OCI-LY7 (cell line): ENCODE data around the gene IZUMO1. TPM values are rescaled to one million over a fixed set of nuclear protein-coding genes. Genes with fewer than 3 reads are reported as not detected.

Experiments
- BruUV-seq: library from RNA; stranded (reverse); fragments of 400-500 nt; replicated peaks from 2 replicates; lab custom pipeline; 2021; lab: Mats Ljungman, UMichigan
- CTCF ChIA-PET: fragments of 300-600 bp; sonication (Branson Sonifier 250); formaldehyde crosslinking; loops from one replicate; lab custom pipeline; 2022; ENCODE audit warnings: antibody characterized with exemption; ENCODE audit not compliant: unreplicated experiment; lab: Charles Lee
- POLR2A ChIA-PET: fragments of 300-600 bp; sonication (Branson Sonifier 250); formaldehyde crosslinking; loops from one replicate; lab custom pipeline; 2022; ENCODE audit warnings: antibody characterized with exemption; lab: Charles Lee
- DNase-seq: peaks from one replicate; pipeline ENCODE4 v3.0.0-alpha.2; 2015; ENCODE audit warnings: low spot score
- H2AFZ ChIP-seq: fragments of 200-600 bp; sonication (generic), shearing (Covaris generic); 2 replicates; pipeline ENCODE4 v1.6.1; 2014; ENCODE audit warnings: mild to moderate bottlenecking, antibody characterized with exemption, low read length, moderate library complexity
- H3K27ac ChIP-seq: fragments of 200-600 bp; sonication (generic); 2 replicates; pipeline ENCODE4 v1.5.1; 2014; ENCODE audit warnings: mixed run types, low read depth, mild to moderate bottlenecking, moderate library complexity, low read length, inconsistent platforms; ENCODE audit not compliant: poor library complexity, severe bottlenecking
- H3K36me3 ChIP-seq: fragments of 200-600 bp; sonication (generic); 2 replicates; pipeline ENCODE4 v1.6.1; 2014; ENCODE audit warnings: mild to moderate bottlenecking, antibody characterized with exemption, low read length, moderate library complexity, mixed read lengths; ENCODE audit not compliant: insufficient read depth
- H3K4me1 ChIP-seq: fragments of 200-600 bp; sonication (generic); 2 replicates; pipeline ENCODE4 v1.5.1; 2014; ENCODE audit warnings: mild to moderate bottlenecking, low read length; ENCODE audit not compliant: insufficient read depth, poor library complexity, severe bottlenecking
- H3K4me2 ChIP-seq: fragments of 200-600 bp; sonication (generic); 2 replicates; pipeline ENCODE4 v1.6.1; 2014; ENCODE audit warnings: mild to moderate bottlenecking, low read length
- H3K4me3 ChIP-seq: fragments of 200-600 bp; sonication (generic); 2 replicates; pipeline ENCODE4 v1.5.1; 2014; ENCODE audit warnings: mild to moderate bottlenecking, low read depth, low read length; ENCODE audit not compliant: poor library complexity, severe bottlenecking
- H3K79me2 ChIP-seq: fragments of 200-600 bp; sonication (generic); 2 replicates; pipeline ENCODE4 v1.6.1; 2016; ENCODE audit warnings: low read depth, mild to moderate bottlenecking, low read length, moderate library complexity, mixed read lengths; ENCODE audit not compliant: insufficient read depth
- H3K9me2 ChIP-seq: fragments of 200-600 bp; sonication (generic); 2 replicates; pipeline ENCODE4 v1.6.1; 2016; ENCODE audit warnings: mild to moderate bottlenecking, low read length, mixed read lengths; ENCODE audit not compliant: insufficient read depth
- H3K9me3 ChIP-seq: fragments of 200-600 bp; sonication (generic); 2 replicates; pipeline ENCODE4 v1.6.1; 2014; ENCODE audit warnings: mild to moderate bottlenecking, mixed run types, low read length, mixed read lengths
- H4K20me1 ChIP-seq: fragments of 200-600 bp; sonication (generic); 2 replicates; pipeline ENCODE4 v1.6.1; 2014; ENCODE audit warnings: mild to moderate bottlenecking, antibody characterized with exemption, low read length, moderate library complexity, mixed read lengths; ENCODE audit not compliant: insufficient read depth
- EZH2phosphoT487 ChIP-seq: fragments of 200-600 bp; sonication (generic); IDR thresholded peaks from 2 replicates; pipeline ENCODE4 v1.6.1; 2018; ENCODE audit warnings: low read depth, borderline replicate concordance, mild to moderate bottlenecking, mixed run types, antibody characterized with exemption, low read length, moderate library complexity, mixed read lengths
- intact Hi-C: fragments of 100-400 bp; cut with micrococcal nuclease; formaldehyde crosslinking; loops from one replicate; pipeline ENCODE4 v1.10.0; 2022; ENCODE audit not compliant: unreplicated experiment
- total RNA-seq, 2 experiments: library from RNA; depleted of rRNA in 1 of 2; stranded (reverse); fragments of >200 nt in 1 of 2; shearing (Covaris generic) in 1 of 2; gene quantifications; 2 replicates each; pipeline ENCODE4 v1.2.3, GENCODE V29; 2014 to 2022
- TF ChIP-seq, protein P1 (sequence below): fragments of 200-600 bp; sonication (generic); conservative IDR thresholded peaks from 2 replicates; pipeline ENCODE4 v1.5.1; 2014; ENCODE audit warnings: mild to moderate bottlenecking, antibody characterized with exemption, low read length, moderate library complexity, mixed read lengths

IZUMO1 gene
- total RNA-seq, 2 experiments from 2014 or later = not detected

DNA sequence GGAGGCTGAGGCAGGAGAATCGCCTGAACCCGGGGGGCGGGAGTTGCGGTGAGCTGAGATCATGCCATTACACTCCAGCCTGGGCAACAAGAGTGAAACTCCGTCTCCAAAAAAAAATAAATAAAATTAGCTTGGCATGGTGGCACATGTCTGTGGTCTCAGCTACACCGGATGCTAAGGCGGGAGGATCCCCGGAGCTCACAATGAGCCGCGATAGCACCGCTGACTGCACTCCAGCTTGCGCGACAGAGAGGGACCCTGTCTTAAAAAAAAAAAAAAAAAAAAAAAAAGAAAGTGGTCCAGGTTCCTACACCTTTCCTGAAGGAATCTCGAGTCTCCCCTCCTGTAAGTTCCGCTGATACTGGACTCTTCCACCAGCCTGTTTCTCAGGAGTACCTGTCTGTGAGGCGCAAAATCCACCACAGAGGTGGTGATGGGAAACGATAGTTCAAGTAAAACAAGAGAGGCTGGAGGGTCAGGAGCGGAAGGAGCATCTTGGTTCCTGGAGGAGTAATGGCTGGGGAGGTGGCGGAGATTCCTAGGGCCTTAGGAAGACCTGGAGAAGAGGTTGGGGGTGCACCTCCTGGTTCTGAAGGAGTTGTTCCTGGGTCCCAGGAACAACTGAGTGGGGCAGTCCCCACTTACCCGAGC, 5.3 kb upstream of the IZUMO1 start:
- no peaks in the 10 kb centered on the region for H3K36me3 ChIP-seq
- H3K27ac ChIP-seq = no peak overlapping the region
- peak overlapping the region; percentile 27; the same call in 1 of the 2 replicates for H2AFZ ChIP-seq
- H3K4me1 ChIP-seq = peaks cover 15% of the 10 kb centered on the region
- intact Hi-C loops = no loop called here
- no TSS peak for BruUV-seq
- no peaks in the 10 kb centered on the region for H3K9me2 ChIP-seq
- ChIA-PET CTCF (no interaction called here), POLR2A (no interaction called here)
- peak overlapping the region; percentile 56 for H3K4me3 ChIP-seq
- DNase-seq = no peak
- no peaks in the 10 kb centered on the region for H3K9me3 ChIP-seq
- peak overlapping the region; percentile 54 for H3K4me2 ChIP-seq
- TF ChIP-seq, protein P1, sequence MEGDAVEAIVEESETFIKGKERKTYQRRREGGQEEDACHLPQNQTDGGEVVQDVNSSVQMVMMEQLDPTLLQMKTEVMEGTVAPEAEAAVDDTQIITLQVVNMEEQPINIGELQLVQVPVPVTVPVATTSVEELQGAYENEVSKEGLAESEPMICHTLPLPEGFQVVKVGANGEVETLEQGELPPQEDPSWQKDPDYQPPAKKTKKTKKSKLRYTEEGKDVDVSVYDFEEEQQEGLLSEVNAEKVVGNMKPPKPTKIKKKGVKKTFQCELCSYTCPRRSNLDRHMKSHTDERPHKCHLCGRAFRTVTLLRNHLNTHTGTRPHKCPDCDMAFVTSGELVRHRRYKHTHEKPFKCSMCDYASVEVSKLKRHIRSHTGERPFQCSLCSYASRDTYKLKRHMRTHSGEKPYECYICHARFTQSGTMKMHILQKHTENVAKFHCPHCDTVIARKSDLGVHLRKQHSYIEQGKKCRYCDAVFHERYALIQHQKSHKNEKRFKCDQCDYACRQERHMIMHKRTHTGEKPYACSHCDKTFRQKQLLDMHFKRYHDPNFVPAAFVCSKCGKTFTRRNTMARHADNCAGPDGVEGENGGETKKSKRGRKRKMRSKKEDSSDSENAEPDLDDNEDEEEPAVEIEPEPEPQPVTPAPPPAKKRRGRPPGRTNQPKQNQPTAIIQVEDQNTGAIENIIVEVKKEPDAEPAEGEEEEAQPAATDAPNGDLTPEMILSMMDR = no peak
- no peak for TF ChIP-seq EZH2phosphoT487
- no peaks in the 10 kb centered on the region for H4K20me1 ChIP-seq
- H3K79me2 ChIP-seq = no peaks in the 10 kb centered on the region

DNA sequence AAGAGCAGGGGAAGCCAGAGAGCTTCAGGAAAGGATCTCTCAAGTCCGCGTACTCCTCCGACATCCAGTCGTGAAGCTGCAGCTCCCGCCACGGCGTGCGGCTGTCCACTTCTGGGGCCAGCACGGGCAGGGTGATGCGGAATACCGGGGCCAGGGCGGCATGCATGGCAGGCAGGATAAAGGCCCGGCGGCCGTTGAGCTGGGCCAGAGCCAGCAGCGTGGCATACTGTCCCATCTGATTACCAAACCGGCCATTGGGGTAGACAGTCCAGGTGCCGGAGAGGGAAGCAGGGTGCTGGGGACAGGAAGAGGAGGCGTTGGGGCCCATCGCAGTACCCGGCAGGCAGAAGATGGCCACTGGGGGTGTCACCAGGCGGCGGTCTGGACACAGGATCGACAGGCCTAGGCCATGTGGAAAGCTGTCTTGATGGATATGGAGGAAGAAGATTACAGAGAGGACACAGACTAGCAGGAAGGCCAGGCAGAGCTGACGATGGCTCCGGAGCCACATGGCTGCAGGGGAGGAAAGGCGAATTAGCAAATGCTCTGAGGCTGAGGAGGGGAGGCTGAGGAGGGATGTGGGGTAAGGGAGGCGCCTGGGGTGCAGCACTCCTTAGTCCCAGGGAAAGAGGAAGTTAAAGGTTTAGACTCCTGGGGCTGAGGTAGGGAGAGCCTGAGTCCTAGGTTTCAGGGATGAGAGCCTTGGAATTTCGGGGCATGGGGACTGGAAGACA, 4.2 kb upstream of the IZUMO1 start:
- no peaks in the 10 kb centered on the region for H4K20me1 ChIP-seq
- H3K9me2 ChIP-seq = no peaks in the 10 kb centered on the region
- CTCF ChIA-PET = no interaction called here
- POLR2A ChIA-PET = no interaction called here
- no peak overlapping the region for H2AFZ ChIP-seq
- intact Hi-C loops = no loop called here
- no peak overlapping the region for H3K4me2 ChIP-seq
- no peak for DNase-seq
- H3K36me3 ChIP-seq = no peaks in the 10 kb centered on the region
- H3K79me2 ChIP-seq = no peaks in the 10 kb centered on the region
- TF ChIP-seq, protein P1 = no peak
- no peak for TF ChIP-seq EZH2phosphoT487
- peaks cover 19% of the 10 kb centered on the region for H3K4me1 ChIP-seq
- H3K9me3 ChIP-seq = no peaks in the 10 kb centered on the region
- no TSS peak for BruUV-seq
- H3K4me3 ChIP-seq = no peak overlapping the region
- no peak overlapping the region for H3K27ac ChIP-seq

DNA sequence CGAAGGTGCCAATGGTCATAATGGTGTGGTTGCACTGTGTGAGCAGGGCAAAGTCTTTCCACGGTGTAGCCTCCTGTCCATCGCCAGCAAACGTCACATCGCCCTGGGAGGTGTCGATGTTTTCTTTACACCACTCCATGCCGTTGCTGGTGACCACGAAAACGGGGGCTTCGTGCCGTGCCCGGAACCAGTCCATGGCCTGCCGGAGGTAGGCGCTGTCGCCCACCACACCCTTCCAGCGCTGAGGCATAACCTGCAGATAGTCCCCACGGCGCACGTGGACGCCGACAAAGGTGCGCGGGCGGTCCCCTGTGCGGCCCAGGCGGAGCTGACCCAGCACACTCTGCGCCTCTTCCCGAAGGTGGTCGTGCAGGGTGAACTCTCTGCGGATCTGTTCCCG, 3.6 kb upstream of the IZUMO1 start:
- POLR2A ChIA-PET = no interaction called here
- Histone ChIP-seq H3K9me2 (no peaks in the 10 kb centered on the region), H3K4me1 (peaks cover 19% of the 10 kb centered on the region), H3K79me2 (no peaks in the 10 kb centered on the region), H2AFZ (no peak overlapping the region), H3K4me3 (no peak overlapping the region), H4K20me1 (no peaks in the 10 kb centered on the region), H3K36me3 (no peaks in the 10 kb centered on the region), H3K27ac (no peak overlapping the region), H3K9me3 (no peaks in the 10 kb centered on the region), H3K4me2 (no peak overlapping the region)
- no peak for DNase-seq
- no TSS peak for BruUV-seq
- TF ChIP-seq, protein P1 = no peak
- no peak for TF ChIP-seq EZH2phosphoT487
- CTCF ChIA-PET = no interaction called here
- intact Hi-C loops = no loop called here
